ENCODE measurements around the gene ATP6V1B1. TPM values are rescaled to one million over a fixed set of nuclear protein-coding genes. Genes with fewer than 3 reads are reported as not detected.

Gene ATP6V1B1
- total RNA-seq, 2 donors from 2014 or later, result not detected

DNA sequence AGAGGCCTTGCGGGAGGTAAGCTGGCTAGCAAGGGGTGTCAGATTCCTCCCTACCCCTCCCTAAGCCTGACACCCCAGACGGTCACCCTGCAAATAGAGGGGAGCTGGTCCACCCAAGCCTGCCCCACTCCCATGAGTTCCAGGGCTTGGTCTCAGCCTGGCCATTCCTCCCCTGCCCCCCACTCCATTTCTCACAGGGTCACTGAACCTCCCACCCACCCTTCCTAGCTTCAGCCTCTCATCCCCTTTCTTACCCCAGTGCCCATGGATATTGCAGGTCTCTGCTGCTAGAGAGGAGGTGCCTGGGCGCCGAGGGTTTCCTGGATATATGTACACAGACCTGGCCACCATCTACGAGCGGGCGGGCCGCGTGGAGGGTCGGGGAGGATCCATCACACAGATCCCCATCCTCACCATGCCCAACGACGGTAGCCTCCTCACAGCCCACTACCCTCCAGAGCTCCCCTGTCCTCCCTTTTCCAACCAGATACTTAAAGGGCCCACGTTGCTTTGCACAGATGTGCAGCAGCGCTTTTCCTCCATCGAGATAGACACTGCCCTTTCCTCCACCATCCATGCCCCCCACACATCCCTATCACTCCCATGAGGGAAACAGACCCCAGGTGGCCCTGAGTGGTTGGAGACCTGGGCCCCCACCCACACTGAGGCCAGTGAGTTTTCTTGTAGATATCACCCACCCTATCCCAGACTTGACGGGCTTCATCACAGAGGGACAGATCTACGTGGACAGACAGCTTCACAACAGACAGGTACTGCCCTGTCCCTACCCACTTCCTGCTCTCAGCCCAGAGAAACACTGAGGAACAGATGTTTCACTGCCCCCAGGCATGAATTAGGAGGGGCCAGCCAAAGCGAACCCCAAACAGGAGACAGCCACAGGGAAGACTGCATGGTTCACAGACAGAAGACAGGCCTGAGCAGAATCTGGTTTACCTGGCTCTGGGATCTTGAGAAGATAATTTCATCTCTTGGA is 27.5 kb downstream of the ATP6V1B1 start:
- H3K36me3 Mint-ChIP-seq (ENCODE audit: insufficient read depth in 2 of 2), result no peaks in the 10 kb centered on the region
- peaks cover 6% of the 10 kb centered on the region for H3K4me1 Mint-ChIP-seq (ENCODE audit: low read depth)
- no peak overlapping the region for H3K27ac Mint-ChIP-seq
- DNase-seq (no peak), ATAC-seq (replicated peaks in 1 of 2) (no peak)
- H3K9me3 Mint-ChIP-seq, result no peaks in the 10 kb centered on the region
- no peak overlapping the region for H3K4me3 Mint-ChIP-seq
- H3K27me3 Mint-ChIP-seq (ENCODE audit: low read depth), result peaks cover 27% of the 10 kb centered on the region

DNA sequence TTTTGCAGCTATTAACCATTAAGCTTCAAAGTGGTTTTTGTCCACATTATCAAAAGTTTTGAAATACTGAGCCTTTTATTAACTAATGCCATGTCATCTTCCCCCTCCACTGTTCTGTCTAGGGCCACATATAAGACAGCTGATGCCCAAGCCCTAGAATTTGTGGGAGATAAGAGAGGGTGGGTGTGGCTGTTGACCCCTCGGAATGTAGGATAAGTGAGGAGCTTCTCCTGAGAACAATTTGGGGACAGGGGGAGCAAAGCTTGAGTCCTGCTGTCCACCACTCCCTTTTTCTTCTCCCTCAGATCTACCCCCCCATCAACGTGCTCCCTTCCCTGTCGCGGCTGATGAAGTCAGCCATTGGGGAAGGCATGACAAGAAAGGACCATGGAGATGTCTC is 28.4 kb downstream of the ATP6V1B1 start:
- H3K4me3 Mint-ChIP-seq, result no peak overlapping the region
- peaks cover 27% of the 10 kb centered on the region for H3K27me3 Mint-ChIP-seq (ENCODE audit: low read depth)
- DNase-seq (no peak), ATAC-seq (replicated peaks in 1 of 2) (no peak)
- H3K9me3 Mint-ChIP-seq, result no peaks in the 10 kb centered on the region
- no peak overlapping the region for H3K27ac Mint-ChIP-seq
- H3K36me3 Mint-ChIP-seq (ENCODE audit: insufficient read depth in 2 of 2), result no peaks in the 10 kb centered on the region
- peaks cover 6% of the 10 kb centered on the region for H3K4me1 Mint-ChIP-seq (ENCODE audit: low read depth)

DNA sequence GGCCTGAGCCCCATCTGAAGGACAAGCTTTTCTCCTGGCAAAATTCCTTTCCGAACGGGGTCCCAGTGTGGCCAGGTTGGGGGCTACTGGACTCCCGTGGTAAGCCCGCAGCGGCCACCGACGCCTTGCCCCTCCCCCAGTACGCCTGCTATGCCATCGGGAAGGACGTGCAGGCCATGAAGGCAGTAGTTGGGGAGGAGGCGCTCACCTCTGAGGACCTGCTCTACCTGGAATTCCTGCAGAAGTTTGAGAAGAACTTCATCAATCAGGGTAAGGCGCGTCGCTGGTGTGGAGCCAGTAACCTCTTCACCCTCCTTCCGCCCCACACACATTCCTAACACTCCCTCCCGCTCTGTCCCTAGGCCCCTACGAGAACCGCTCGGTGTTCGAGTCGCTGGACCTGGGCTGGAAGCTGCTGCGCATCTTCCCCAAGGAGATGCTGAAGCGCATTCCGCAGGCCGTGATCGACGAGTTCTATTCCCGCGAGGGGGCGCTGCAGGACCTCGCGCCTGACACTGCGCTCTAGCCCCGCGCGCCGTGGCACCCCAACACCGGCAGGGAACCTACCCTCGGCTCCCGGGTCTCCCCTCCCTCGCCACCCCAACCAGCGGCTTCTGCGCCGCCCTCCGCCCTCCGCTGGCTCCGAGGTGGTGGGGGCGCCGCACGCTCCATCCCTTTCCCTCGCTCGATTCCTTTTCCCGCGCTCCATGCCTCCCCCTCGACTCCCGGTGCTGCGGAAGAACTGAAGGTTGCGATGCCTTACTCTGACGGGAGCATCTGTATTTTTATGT is 29.1 kb downstream of the ATP6V1B1 start:
- ATAC-seq (replicated peaks in 1 of 2), result peak; percentile 98
- peak; percentile 86 to 89 for DNase-seq
- peak overlapping the region; percentile 80 to 89 for H3K4me3 Mint-ChIP-seq
- H3K36me3 Mint-ChIP-seq (ENCODE audit: insufficient read depth in 2 of 2), result no peaks in the 10 kb centered on the region
- H3K27me3 Mint-ChIP-seq (ENCODE audit: low read depth), result peaks cover 27% of the 10 kb centered on the region
- no peak overlapping the region for H3K27ac Mint-ChIP-seq
- H3K4me1 Mint-ChIP-seq (ENCODE audit: low read depth), result peaks cover 6% of the 10 kb centered on the region
- no peaks in the 10 kb centered on the region for H3K9me3 Mint-ChIP-seq

DNA sequence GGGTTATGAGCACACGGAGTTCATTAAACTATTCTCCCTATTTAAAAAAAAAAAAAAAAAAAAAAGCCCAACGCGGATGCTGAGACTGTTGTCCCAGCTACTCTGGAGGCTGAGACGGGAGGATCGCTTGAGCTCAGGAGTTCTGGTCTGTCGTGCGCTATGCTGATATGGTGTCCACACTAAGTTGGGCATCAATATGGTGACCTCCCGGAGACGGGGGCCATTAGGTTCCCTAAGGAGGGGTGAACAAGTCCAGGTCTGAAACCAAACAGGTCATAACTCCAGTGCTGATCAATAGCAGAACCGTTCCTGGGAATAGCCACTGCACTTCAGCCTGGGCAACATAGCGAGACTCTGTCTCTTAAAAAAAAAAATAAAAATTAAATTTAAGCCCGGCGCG is 29.8 kb downstream of the ATP6V1B1 start:
- DNase-seq, result no peak
- Mint-ChIP-seq H3K27me3 (ENCODE audit: low read depth) (peaks cover 27% of the 10 kb centered on the region), H3K4me1 (ENCODE audit: low read depth) (peaks cover 6% of the 10 kb centered on the region), H3K4me3 (peak overlapping the region; percentile 80 to 89), H3K9me3 (no peaks in the 10 kb centered on the region), H3K27ac (no peak overlapping the region), H3K36me3 (ENCODE audit: insufficient read depth in 2 of 2) (no peaks in the 10 kb centered on the region)
- no peak for ATAC-seq (replicated peaks in 1 of 2)

DNA sequence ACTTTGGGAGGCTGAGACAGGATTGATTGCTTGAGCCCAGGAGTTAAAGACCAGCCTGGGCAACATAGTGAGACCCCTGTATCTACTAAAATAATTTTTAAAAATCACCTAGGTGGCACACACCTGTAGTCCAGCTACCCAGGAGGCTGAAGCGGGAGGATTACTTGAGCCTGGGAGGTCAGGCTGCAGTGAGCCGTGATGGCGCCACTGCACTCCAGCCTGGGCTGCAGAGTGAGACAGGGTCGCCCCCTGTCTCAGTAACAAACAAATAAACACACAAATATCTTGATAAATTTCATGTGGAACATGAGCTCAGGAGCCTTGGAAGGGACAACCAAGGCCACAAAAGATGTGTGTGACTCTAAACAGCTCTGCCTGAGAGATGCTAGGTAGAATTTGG is 31.0 kb downstream of the ATP6V1B1 start:
- H3K27ac Mint-ChIP-seq, result no peak overlapping the region
- H3K9me3 Mint-ChIP-seq, result no peaks in the 10 kb centered on the region
- DNase-seq (no peak), ATAC-seq (replicated peaks in 1 of 2) (no peak)
- H3K36me3 Mint-ChIP-seq (ENCODE audit: insufficient read depth in 2 of 2), result no peaks in the 10 kb centered on the region
- H3K4me1 Mint-ChIP-seq (ENCODE audit: low read depth), result peaks cover 6% of the 10 kb centered on the region
- H3K4me3 Mint-ChIP-seq, result no peak overlapping the region
- H3K27me3 Mint-ChIP-seq (ENCODE audit: low read depth), result peaks cover 27% of the 10 kb centered on the region

DNA sequence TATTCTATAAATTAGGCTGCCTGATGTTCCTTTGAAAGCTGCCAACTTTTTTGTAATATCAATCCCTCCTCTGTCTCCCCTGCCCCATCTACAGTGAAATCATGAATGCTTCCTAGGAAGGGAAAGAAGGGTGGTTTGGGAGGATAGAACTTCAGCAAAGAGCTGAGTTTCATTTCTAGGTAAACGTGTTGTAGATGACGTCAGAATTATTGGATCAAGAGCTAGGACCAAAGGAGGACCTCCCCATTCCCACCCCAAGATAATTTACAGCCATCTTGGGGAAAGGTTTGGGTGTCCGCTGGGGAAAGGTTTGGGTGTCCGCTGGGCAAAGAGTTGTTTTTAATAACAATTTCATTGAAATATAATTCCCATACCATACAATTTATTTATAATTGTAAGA is 31.5 kb downstream of the ATP6V1B1 start:
- DNase-seq, result no peak
- peaks cover 27% of the 10 kb centered on the region for H3K27me3 Mint-ChIP-seq (ENCODE audit: low read depth)

DNA sequence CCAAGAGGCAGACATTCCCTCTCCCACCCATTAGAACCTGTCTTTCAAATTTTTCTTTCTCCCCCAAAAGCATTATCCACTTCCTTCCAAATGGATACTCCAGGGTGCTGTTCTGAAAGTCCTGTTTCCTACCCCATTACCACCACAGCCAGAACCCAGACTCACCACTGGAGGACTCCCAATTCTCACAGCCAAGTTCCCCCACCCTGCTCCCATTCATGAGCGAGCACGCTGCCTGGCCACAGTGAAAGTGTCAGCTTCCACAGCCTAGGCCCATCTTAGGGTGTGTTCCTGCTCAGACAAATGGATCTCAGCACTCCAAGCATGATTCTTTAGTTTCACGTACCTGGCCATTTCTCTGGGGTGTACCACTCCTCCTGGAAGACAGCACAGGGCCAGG is 38.9 kb downstream of the ATP6V1B1 start:
- ATAC-seq (replicated peaks in 1 of 2) (no peak), DNase-seq (no peak)
- peaks cover 16% of the 10 kb centered on the region for H3K4me1 Mint-ChIP-seq (ENCODE audit: low read depth)
- no peaks in the 10 kb centered on the region for H3K36me3 Mint-ChIP-seq (ENCODE audit: insufficient read depth in 2 of 2)
- H3K27ac Mint-ChIP-seq, result no peak overlapping the region
- no peaks in the 10 kb centered on the region for H3K27me3 Mint-ChIP-seq (ENCODE audit: low read depth)
- H3K4me3 Mint-ChIP-seq, result no peak overlapping the region
- no peaks in the 10 kb centered on the region for H3K9me3 Mint-ChIP-seq

More for the DNA sequence above, 31.5 kb downstream of the ATP6V1B1 start:
- Mint-ChIP-seq H3K27ac (no peak overlapping the region), H3K4me3 (no peak overlapping the region), H3K36me3 (ENCODE audit: insufficient read depth in 2 of 2) (no peaks in the 10 kb centered on the region), H3K9me3 (no peaks in the 10 kb centered on the region), H3K4me1 (ENCODE audit: low read depth) (peaks cover 6% of the 10 kb centered on the region)
- no peak for ATAC-seq (replicated peaks in 1 of 2)

DNA sequence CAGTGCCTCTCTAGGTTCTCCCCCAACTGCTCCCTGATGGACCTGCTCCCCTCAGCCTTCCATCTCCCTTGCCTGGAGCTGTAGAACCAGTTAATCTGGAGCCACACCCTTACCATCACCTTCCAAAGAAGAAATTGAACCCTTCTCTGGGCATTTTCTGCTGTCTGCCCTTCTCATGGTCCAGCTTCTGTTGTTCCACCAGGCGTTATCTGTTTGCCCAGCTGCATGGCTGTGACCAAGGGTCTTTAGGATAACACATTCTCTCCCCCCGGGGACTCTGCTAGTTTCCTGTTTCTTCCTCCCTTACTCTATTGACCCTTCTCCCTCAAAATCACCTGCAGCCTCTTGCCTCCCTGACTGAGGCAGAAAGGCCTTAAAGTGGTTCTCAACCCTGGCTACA is 39.5 kb downstream of the ATP6V1B1 start:
- H3K27me3 Mint-ChIP-seq (ENCODE audit: low read depth), result no peaks in the 10 kb centered on the region
- DNase-seq (no peak), ATAC-seq (replicated peaks in 1 of 2) (no peak)
- no peaks in the 10 kb centered on the region for H3K36me3 Mint-ChIP-seq (ENCODE audit: insufficient read depth in 2 of 2)
- H3K9me3 Mint-ChIP-seq, result no peaks in the 10 kb centered on the region
- peaks cover 16% of the 10 kb centered on the region for H3K4me1 Mint-ChIP-seq (ENCODE audit: low read depth)
- H3K27ac Mint-ChIP-seq, result no peak overlapping the region
- no peak overlapping the region for H3K4me3 Mint-ChIP-seq

DNA sequence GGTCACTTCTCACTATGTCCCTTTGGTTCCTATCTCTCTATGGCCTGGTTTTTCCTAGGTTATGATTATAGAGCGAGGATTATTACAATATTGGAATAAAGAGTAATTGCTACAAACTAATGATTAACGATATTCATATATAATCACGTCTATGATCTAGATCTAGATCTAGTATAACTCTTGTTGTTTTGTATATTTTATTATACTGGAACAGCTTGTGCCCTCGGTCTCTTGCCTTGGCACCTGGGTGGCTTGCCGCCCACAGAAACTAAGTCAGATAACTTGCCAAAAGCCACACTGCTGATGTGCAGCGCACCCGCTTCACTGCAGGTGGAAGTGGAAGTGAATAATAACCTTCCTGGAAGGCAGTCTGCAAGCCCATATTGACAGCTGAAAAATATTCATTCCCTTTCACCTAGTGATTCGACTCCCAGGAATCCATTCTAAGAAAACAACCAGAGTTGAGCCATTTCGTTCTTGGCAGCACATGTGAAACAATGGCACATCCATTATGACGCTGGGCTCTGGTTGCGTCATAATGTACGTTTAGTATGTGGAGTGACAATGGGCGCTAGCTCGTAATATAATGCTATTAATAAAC is 42.0 kb downstream of the ATP6V1B1 start:
- Mint-ChIP-seq H3K27me3 (ENCODE audit: low read depth) (no peaks in the 10 kb centered on the region), H3K9me3 (no peaks in the 10 kb centered on the region), H3K27ac (peak overlapping the region; percentile 80), H3K36me3 (ENCODE audit: insufficient read depth in 2 of 2) (no peaks in the 10 kb centered on the region), H3K4me1 (ENCODE audit: low read depth) (peaks cover 16% of the 10 kb centered on the region), H3K4me3 (peak overlapping the region; percentile 82 to 92)
- ATAC-seq (replicated peaks in 1 of 2) (peak; percentile 31 to 36), DNase-seq (no peak)

DNA sequence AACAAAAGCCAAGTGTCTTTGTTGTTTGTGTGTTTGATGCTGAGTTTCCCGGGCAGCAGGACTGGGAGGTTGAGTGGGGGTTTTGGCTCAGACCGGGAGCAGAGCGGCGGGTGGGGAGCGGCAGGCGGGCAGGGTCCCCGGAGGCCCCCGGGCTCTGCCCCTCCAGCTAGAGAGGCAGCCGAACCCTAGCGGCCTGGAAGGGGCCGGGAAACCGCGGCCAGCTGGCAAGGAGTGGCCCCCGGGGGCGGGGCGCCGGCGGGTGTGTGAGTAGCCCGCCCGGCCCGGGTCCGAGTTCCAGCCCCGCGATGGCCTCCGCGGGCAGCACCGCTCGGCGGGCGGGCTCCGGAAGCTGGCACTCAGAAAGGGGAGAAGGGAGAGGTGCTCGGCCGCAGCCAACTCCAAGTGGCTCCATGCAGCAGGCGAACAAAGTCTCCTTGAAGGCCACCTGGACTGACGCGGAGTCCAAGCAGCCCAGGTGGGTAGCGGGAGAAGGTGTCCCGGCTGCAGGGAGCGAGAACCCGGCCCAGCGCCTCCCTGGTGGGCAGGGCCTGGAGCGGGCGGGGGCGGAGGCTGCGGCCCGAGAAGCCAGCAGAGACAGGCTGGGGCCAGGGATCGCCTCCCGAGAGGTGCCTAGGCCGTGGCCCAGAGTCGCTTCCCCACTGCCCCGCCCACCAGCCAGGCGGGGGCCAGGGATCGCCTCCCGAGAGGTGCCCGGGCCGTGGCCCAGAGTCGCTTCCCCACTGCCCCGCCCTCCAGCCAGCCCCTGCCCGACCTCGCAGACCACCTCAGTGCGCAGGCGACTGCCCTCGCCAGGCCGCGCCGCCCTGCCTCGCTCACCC is 42.9 kb downstream of the ATP6V1B1 start, which contains the start of gene ANKRD53:
Gene ANKRD53, plus strand, starts transcription at position 290 of the 839 bp plus-strand sequence. Its CDS starts 16 bp downstream, at position 306.
- Mint-ChIP-seq H3K27me3 (ENCODE audit: low read depth) (no peaks in the 10 kb centered on the region), H3K27ac (peak within 1 kb of the TSS; percentile 80), H3K4me3 (peak within 1 kb of the TSS; percentile 82 to 92), H3K9me3 (no peaks in the 10 kb centered on the region), H3K36me3 (ENCODE audit: insufficient read depth in 2 of 2) (no peaks in the 10 kb centered on the region), H3K4me1 (ENCODE audit: low read depth) (peaks cover 16% of the 10 kb centered on the region)
- ATAC-seq (replicated peaks in 1 of 2), result peak; percentile 36 to 63
- peak in 1 of 2 donors; percentile 30 for DNase-seq

DNA sequence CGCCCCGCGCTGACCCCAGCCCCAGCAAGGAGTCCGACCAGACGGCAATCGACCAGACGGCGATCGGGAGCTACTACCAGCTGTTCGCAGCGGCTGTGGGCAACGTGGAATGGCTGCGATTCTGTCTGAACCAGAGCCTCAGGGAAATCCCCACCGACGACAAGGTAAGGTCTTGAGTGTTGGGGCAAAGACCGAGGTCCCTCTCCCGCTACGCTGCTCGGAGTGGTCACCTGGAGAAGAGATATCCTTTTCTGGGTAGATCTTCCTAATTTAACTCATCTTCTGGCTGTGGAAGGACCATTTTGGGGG is 43.4 kb downstream of the ATP6V1B1 start:
- Mint-ChIP-seq H3K4me1 (ENCODE audit: low read depth) (peaks cover 17% of the 10 kb centered on the region), H3K27ac (no peak overlapping the region), H3K36me3 (ENCODE audit: insufficient read depth in 2 of 2) (no peaks in the 10 kb centered on the region), H3K4me3 (peak overlapping the region in 1 of 2 donors; percentile 49), H3K27me3 (ENCODE audit: low read depth) (no peaks in the 10 kb centered on the region), H3K9me3 (no peaks in the 10 kb centered on the region)
- DNase-seq (no peak), ATAC-seq (replicated peaks in 1 of 2) (no peak)

DNA sequence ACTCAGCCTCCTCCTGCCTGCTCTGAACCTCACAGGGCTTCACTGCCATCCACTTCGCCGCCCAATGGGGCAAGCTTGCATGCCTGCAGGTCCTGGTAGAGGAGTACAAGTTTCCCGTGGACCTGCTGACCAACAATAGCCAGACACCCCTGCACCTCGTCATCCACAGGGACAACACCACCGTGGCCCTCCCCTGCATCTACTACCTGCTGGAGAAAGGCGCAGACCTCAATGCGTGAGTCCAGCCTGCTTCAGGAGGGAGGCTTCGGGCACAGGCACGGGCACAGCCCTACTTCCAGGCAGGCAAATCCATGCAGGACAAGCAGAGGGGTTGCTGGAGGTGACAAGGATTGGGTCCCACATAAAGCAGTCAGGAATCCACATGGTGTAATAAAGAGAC is 43.9 kb downstream of the ATP6V1B1 start:
- H3K27ac Mint-ChIP-seq, result no peak overlapping the region
- DNase-seq (no peak), ATAC-seq (replicated peaks in 1 of 2) (no peak)
- no peaks in the 10 kb centered on the region for H3K9me3 Mint-ChIP-seq
- H3K4me3 Mint-ChIP-seq, result peak overlapping the region in 1 of 2 donors; percentile 49
- H3K4me1 Mint-ChIP-seq (ENCODE audit: low read depth), result peaks cover 22% of the 10 kb centered on the region
- no peaks in the 10 kb centered on the region for H3K36me3 Mint-ChIP-seq (ENCODE audit: insufficient read depth in 2 of 2)
- H3K27me3 Mint-ChIP-seq (ENCODE audit: low read depth), result no peaks in the 10 kb centered on the region
